Panc1 (cell line): ENCODE measurements around the gene ZBED6.

Experiments used
- POLR2AphosphoS5 ChIP-seq: IDR thresholded peaks from 2 replicates; pipeline ENCODE4 v1.6.1; 2012; ENCODE audit warnings: mild to moderate bottlenecking, low read depth, low read length, moderate library complexity
- TCF7L2 ChIP-seq: IDR thresholded peaks from 2 replicates; pipeline ENCODE4 v1.6.1; 2011; ENCODE audit warnings: mild to moderate bottlenecking, low read depth, low read length, inconsistent platforms
- TF ChIP-seq, protein P1 (sequence below): fragments of 450-650 bp; IDR thresholded peaks from 2 replicates; pipeline ENCODE4 v1.5.1; 2017; ENCODE audit warnings: mild to moderate bottlenecking
- TF ChIP-seq, protein P2 (sequence below), 2 experiments: IDR thresholded peaks; 2 replicates each; pipeline ENCODE4 v1.6.1; 2011 to 2012; ENCODE audit warnings: low read depth in 2 of 2, control low read depth in 1 of 2, low read length in 1 of 2, mild to moderate bottlenecking in 1 of 2, moderate library complexity in 1 of 2; ENCODE audit not compliant: insufficient read depth in 1 of 2

DNA sequence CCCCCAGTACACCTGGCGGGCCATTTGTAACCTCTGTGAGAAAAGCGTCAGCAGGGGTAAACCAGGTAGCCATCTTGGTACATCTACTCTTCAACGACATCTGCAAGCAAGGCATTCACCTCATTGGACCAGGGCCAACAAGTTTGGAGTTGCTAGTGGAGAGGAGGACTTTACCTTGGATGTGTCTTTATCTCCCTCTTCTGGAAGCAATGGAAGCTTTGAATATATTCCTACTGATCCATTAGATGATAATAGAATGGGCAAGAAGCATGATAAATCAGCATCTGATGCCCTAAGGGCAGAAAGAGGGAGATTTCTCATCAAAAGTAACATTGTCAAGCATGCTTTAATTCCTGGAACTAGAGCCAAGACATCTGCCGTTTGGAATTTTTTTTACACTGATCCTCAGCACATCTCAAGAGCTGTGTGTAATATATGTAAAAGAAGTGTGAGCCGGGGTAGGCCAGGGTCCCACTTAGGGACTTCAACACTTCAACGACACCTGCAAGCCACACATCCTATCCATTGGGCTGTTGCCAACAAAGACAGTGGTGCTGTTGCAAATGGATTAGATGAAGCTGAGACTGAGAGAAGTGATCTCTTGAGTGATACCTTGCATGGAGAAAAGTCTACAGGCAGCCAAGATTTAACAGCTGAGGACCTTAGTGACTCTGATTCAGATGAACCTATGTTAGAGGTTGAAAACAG lies 2.7 kb downstream of the ZBED6 start:
- TF ChIP-seq POLR2AphosphoS5 (no peak), TCF7L2 (no peak)
- TF ChIP-seq, protein P1, sequence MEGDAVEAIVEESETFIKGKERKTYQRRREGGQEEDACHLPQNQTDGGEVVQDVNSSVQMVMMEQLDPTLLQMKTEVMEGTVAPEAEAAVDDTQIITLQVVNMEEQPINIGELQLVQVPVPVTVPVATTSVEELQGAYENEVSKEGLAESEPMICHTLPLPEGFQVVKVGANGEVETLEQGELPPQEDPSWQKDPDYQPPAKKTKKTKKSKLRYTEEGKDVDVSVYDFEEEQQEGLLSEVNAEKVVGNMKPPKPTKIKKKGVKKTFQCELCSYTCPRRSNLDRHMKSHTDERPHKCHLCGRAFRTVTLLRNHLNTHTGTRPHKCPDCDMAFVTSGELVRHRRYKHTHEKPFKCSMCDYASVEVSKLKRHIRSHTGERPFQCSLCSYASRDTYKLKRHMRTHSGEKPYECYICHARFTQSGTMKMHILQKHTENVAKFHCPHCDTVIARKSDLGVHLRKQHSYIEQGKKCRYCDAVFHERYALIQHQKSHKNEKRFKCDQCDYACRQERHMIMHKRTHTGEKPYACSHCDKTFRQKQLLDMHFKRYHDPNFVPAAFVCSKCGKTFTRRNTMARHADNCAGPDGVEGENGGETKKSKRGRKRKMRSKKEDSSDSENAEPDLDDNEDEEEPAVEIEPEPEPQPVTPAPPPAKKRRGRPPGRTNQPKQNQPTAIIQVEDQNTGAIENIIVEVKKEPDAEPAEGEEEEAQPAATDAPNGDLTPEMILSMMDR: no peak
- TF ChIP-seq, protein P2, sequence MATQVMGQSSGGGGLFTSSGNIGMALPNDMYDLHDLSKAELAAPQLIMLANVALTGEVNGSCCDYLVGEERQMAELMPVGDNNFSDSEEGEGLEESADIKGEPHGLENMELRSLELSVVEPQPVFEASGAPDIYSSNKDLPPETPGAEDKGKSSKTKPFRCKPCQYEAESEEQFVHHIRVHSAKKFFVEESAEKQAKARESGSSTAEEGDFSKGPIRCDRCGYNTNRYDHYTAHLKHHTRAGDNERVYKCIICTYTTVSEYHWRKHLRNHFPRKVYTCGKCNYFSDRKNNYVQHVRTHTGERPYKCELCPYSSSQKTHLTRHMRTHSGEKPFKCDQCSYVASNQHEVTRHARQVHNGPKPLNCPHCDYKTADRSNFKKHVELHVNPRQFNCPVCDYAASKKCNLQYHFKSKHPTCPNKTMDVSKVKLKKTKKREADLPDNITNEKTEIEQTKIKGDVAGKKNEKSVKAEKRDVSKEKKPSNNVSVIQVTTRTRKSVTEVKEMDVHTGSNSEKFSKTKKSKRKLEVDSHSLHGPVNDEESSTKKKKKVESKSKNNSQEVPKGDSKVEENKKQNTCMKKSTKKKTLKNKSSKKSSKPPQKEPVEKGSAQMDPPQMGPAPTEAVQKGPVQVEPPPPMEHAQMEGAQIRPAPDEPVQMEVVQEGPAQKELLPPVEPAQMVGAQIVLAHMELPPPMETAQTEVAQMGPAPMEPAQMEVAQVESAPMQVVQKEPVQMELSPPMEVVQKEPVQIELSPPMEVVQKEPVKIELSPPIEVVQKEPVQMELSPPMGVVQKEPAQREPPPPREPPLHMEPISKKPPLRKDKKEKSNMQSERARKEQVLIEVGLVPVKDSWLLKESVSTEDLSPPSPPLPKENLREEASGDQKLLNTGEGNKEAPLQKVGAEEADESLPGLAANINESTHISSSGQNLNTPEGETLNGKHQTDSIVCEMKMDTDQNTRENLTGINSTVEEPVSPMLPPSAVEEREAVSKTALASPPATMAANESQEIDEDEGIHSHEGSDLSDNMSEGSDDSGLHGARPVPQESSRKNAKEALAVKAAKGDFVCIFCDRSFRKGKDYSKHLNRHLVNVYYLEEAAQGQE (IDR thresholded peaks at IDR 0.05; ENCODE audit: insufficient read depth in 1 of 2, low read depth in 2 of 2, low read length in 1 of 2): no peak
